ENCODE data around the gene CD38.
"Not testable (repeated sequence)": the region's sequence is repeated elsewhere in the genome, so short reads cannot be mapped to it uniquely, and the experiment has no call there.

CD38 gene

GRCh38 chr4:15848191-15848842, 70.2 kb downstream of the CD38 start:
- H3K4me3 ChIP-seq (ENCODE audit: low read length): no peak overlapping the region
- no peak for DNase-seq (ENCODE audit: low read depth, low spot score)

GRCh38 chr4:15851969-15852368, 73.8 kb downstream of the CD38 start:
- no peak for DNase-seq (ENCODE audit: low read depth, low spot score)
- H3K4me3 ChIP-seq (ENCODE audit: low read length): no peak overlapping the region

- no peak overlapping the region for H3K4me3 ChIP-seq (ENCODE audit: low read length)
- no peak for DNase-seq (ENCODE audit: low read depth, low spot score)
These were observed 74.4 kb downstream of the CD38 start for GRCh38 chr4:15852524-15852923.

GRCh38 chr4:15853345-15853744, 75.2 kb downstream of the CD38 start:
- DNase-seq (ENCODE audit: low read depth, low spot score): no peak
- no peak overlapping the region for H3K4me3 ChIP-seq (ENCODE audit: low read length)

GRCh38 chr4:15855804-15856475, 77.8 kb downstream of the CD38 start:
- no peak for DNase-seq (ENCODE audit: low read depth, low spot score)
- no peak overlapping the region for H3K4me3 ChIP-seq (ENCODE audit: low read length)

- not testable (repeated sequence) for H3K4me3 ChIP-seq (ENCODE audit: low read length); DNase-seq (ENCODE audit: low read depth, low spot score)
These were observed 83.1 kb downstream of the CD38 start for GRCh38 chr4:15861198-15861597.

GRCh38 chr4:15864651-15865566, 86.8 kb downstream of the CD38 start:
- DNase-seq (ENCODE audit: low read depth, low spot score): no peak
- no peak overlapping the region for H3K4me3 ChIP-seq (ENCODE audit: low read length)

GRCh38 chr4:15868111-15868510, 90.0 kb downstream of the CD38 start:
- H3K4me3 ChIP-seq (ENCODE audit: low read length): no peak overlapping the region
- DNase-seq (ENCODE audit: low read depth, low spot score): no peak

GRCh38 chr4:15868826-15869413, 90.8 kb downstream of the CD38 start:
- H3K4me3 ChIP-seq (ENCODE audit: low read length): no peak overlapping the region
- DNase-seq (ENCODE audit: low read depth, low spot score): no peak

- DNase-seq (ENCODE audit: low read depth, low spot score): no peak
These were observed 92.0 kb downstream of the CD38 start for GRCh38 chr4:15870079-15870478.

GRCh38 chr4:15870921-15871664, 93.0 kb downstream of the CD38 start:
- no peak overlapping the region for H3K4me3 ChIP-seq (ENCODE audit: low read length)
- DNase-seq (ENCODE audit: low read depth, low spot score): no peak

More at GRCh38 chr4:15870079-15870478, 92.0 kb downstream of the CD38 start:
- H3K4me3 ChIP-seq (ENCODE audit: low read length): no peak overlapping the region

GRCh38 chr4:15873117-15873516, 95.0 kb downstream of the CD38 start:
- no peak overlapping the region for H3K4me3 ChIP-seq (ENCODE audit: low read length)
- no peak for DNase-seq (ENCODE audit: low read depth, low spot score)

- H3K4me3 ChIP-seq (ENCODE audit: low read length): no peak overlapping the region
- no peak for DNase-seq (ENCODE audit: low read depth, low spot score)
These were observed 96.5 kb downstream of the CD38 start for GRCh38 chr4:15874671-15875070.

- no peak for DNase-seq (ENCODE audit: low read depth, low spot score)
- H3K4me3 ChIP-seq (ENCODE audit: low read length): no peak overlapping the region
These were observed 97.7 kb downstream of the CD38 start for GRCh38 chr4:15875663-15876460.

GRCh38 chr4:15878011-15878410, 99.9 kb downstream of the CD38 start:
- no peak overlapping the region for H3K4me3 ChIP-seq (ENCODE audit: low read length)
- DNase-seq (ENCODE audit: low read depth, low spot score): no peak

- no peak for DNase-seq (ENCODE audit: low read depth, low spot score)
- no peak overlapping the region for H3K4me3 ChIP-seq (ENCODE audit: low read length)
These were observed 103.7 kb downstream of the CD38 start for GRCh38 chr4:15881820-15882219.

- peak; percentile 67 for DNase-seq (ENCODE audit: low read depth, low spot score)
- no peak overlapping the region for H3K4me3 ChIP-seq (ENCODE audit: low read length)
These were observed 104.6 kb downstream of the CD38 start for GRCh38 chr4:15882675-15883086.

- no peak overlapping the region for H3K4me3 ChIP-seq (ENCODE audit: low read length)
- DNase-seq (ENCODE audit: low read depth, low spot score): no peak
These were observed 105.6 kb downstream of the CD38 start for GRCh38 chr4:15883610-15884243.

All from Jurkat, Clone E6-1 (cell line).